SU-DHL-6 (cell line): ENCODE data around the gene FIBCD1.
A peak's percentile ranks its signal among the peaks of the same experiment; 100 is the strongest.

Source experiments
- H2AFZ ChIP-seq: fragments of 200-600 bp; sonication (generic); 2 replicates; pipeline ENCODE4 v1.6.1; 2014; ENCODE audit warnings: low read depth, mild to moderate bottlenecking, moderate library complexity, mixed read lengths, antibody characterized with exemption, low read length; ENCODE audit not compliant: severe bottlenecking
- H3F3A ChIP-seq: fragments of 200-600 bp; shearing (Covaris generic); 2 replicates; pipeline ENCODE4 v1.6.0; 2016; ENCODE audit warnings: antibody characterized with exemption, mild to moderate bottlenecking; ENCODE audit not compliant: insufficient read depth
- H3K27ac ChIP-seq: fragments of 200-600 bp; sonication (generic); 2 replicates; pipeline ENCODE4 v1.5.1; 2016; ENCODE audit warnings: low read depth, mild to moderate bottlenecking, low read length, moderate library complexity, mixed read lengths
- H3K27me3 ChIP-seq: fragments of 200-600 bp; sonication (generic), shearing (Covaris generic); 2 replicates; pipeline ENCODE4 v1.6.0; 2014; ENCODE audit warnings: mild to moderate bottlenecking, low read length
- H3K36me3 ChIP-seq: fragments of 200-600 bp; sonication (generic); 2 replicates; pipeline ENCODE4 v1.6.1; 2014; ENCODE audit warnings: mild to moderate bottlenecking, low read length, mixed read lengths
- H3K4me2 ChIP-seq: fragments of 300-600, 200-600 bp; shearing (Covaris generic), sonication (generic); 2 replicates; pipeline ENCODE4 v1.6.0; 2014; ENCODE audit warnings: low read length, low read depth, mild to moderate bottlenecking; ENCODE audit not compliant: poor library complexity, severe bottlenecking
- H3K4me3 ChIP-seq: fragments of 200-600 bp; sonication (generic); 2 replicates; pipeline ENCODE4 v1.5.1; 2014; ENCODE audit warnings: antibody characterized with exemption, low read length, mild to moderate bottlenecking, mixed read lengths; ENCODE audit not compliant: insufficient read depth, poor library complexity, severe bottlenecking
- H3K79me2 ChIP-seq: fragments of 200-600 bp; sonication (generic); 2 replicates; pipeline ENCODE4 v1.6.1; 2014; ENCODE audit warnings: mild to moderate bottlenecking, low read length, moderate library complexity; ENCODE audit not compliant: insufficient read depth
- H3K9ac ChIP-seq: fragments of 200-600 bp; sonication (generic); 2 replicates; pipeline ENCODE4 v1.7.0; 2014; ENCODE audit warnings: mild to moderate bottlenecking, low read length
- H3K9me2 ChIP-seq: fragments of 200-600 bp; sonication (generic); replicated peaks from 2 replicates; pipeline ENCODE4 v1.6.1; 2014; ENCODE audit warnings: low read length; ENCODE audit not compliant: insufficient read depth
- H3K9me3 ChIP-seq: fragments of 200-600 bp; sonication (generic); 2 replicates; pipeline ENCODE4 v1.6.1; 2014; ENCODE audit warnings: low read length, mixed read lengths; ENCODE audit not compliant: insufficient read depth
- H4K20me1 ChIP-seq: fragments of 200-600 bp; sonication (generic); 2 replicates; pipeline ENCODE4 v1.6.1; 2014; ENCODE audit warnings: low read depth, mild to moderate bottlenecking, antibody characterized with exemption, low read length, moderate library complexity, mixed read lengths
- CTCF ChIP-seq: fragments of 200-600 bp; sonication (generic); IDR thresholded peaks from one replicate; pipeline ENCODE4 v1.5.1; 2017; ENCODE audit warnings: antibody characterized with exemption, mild to moderate bottlenecking, low read length, moderate library complexity; ENCODE audit not compliant: insufficient read depth, poor library complexity, severe bottlenecking
- EZH2phosphoT487 ChIP-seq: fragments of 200-600 bp; sonication (generic), shearing (Covaris generic); conservative IDR thresholded peaks from 2 replicates; pipeline ENCODE4 v1.6.1; 2018; ENCODE audit warnings: mild to moderate bottlenecking, antibody characterized with exemption, low read length, moderate library complexity, mixed read lengths

The FIBCD1 gene

GRCh38 chr9:130940693-130941576, 1.9 kb upstream of the FIBCD1 start:
- Histone ChIP-seq H3K27ac (no peak overlapping the region), H4K20me1 (no peaks in the 10 kb centered on the region), H3K4me2 (no peak overlapping the region), H3K9me3 (no peaks in the 10 kb centered on the region), H3K9me2 (no peaks in the 10 kb centered on the region), H3K36me3 (no peaks in the 10 kb centered on the region), H2AFZ (no peak overlapping the region), H3K9ac (no peak overlapping the region), H3K4me3 (no peak overlapping the region), H3F3A (no peaks in the 10 kb centered on the region), H3K27me3 (no peaks in the 10 kb centered on the region), H3K79me2 (no peaks in the 10 kb centered on the region)
- TF ChIP-seq EZH2phosphoT487 = no peak
- TF ChIP-seq CTCF = peak; percentile 64

GRCh38 chr9:130940027-130940549, 1.0 kb upstream of the FIBCD1 start:
- H2AFZ ChIP-seq = no peak overlapping the region
- no peak overlapping the region for H3K4me3 ChIP-seq
- no peaks in the 10 kb centered on the region for H3K27me3 ChIP-seq

GRCh38 chr9:130939405-130940026, 469 bp upstream of the FIBCD1 start:
- TF ChIP-seq CTCF (no peak), EZH2phosphoT487 (no peak)
- Histone ChIP-seq H3K9me2 (no peaks in the 10 kb centered on the region), H3K9me3 (no peaks in the 10 kb centered on the region), H3K4me3 (no peak overlapping the region), H2AFZ (no peak overlapping the region), H3K9ac (no peak overlapping the region), H3F3A (no peaks in the 10 kb centered on the region), H3K27me3 (no peaks in the 10 kb centered on the region), H3K79me2 (no peaks in the 10 kb centered on the region), H3K36me3 (no peaks in the 10 kb centered on the region), H4K20me1 (no peaks in the 10 kb centered on the region), H3K27ac (no peak overlapping the region), H3K4me2 (no peak overlapping the region)

More at GRCh38 chr9:130940027-130940549, 1.0 kb upstream of the FIBCD1 start:
- Histone ChIP-seq H3K4me2 (no peak overlapping the region), H3K27ac (no peak overlapping the region), H3K9me2 (no peaks in the 10 kb centered on the region), H3F3A (no peaks in the 10 kb centered on the region), H4K20me1 (no peaks in the 10 kb centered on the region), H3K9ac (no peak overlapping the region), H3K36me3 (no peaks in the 10 kb centered on the region), H3K9me3 (no peaks in the 10 kb centered on the region), H3K79me2 (no peaks in the 10 kb centered on the region)
- TF ChIP-seq EZH2phosphoT487 (no peak), CTCF (no peak)
